GM19395 (cell line): ENCODE results near the gene CSPG5.

ENCODE experiments used
- ATAC-seq: cut with Tn5 transposase; IDR thresholded peaks from one replicate; pipeline ENCODE4 v1.9.1; 2021; ENCODE audit warnings: mild to moderate bottlenecking, moderate library complexity; ENCODE audit not compliant: unreplicated experiment

CSPG5 gene

GRCh38 chr3:47541583-47542108, 37.0 kb downstream of the CSPG5 start:
- ATAC-seq: no peak

DNA sequence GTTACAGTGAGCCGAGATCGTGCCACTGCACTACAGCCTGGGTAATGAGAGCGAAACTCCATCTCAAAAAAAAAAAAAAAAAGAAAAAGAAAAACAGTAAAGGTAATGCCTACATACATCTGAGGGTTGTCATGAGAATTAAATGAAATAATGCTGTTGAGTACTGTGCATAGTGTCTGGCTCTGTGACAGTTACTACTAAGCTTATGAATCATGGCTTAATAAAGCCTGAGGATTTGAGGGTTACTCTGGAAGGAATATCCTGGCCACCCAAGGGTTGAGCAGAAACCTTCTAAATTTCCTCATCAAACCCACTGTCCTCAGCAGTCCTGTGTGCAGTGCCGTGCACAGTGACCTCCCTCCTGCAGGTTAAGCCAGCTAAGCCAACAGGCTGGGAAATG, 38.4 kb downstream of the CSPG5 start:
- no peak for ATAC-seq

DNA sequence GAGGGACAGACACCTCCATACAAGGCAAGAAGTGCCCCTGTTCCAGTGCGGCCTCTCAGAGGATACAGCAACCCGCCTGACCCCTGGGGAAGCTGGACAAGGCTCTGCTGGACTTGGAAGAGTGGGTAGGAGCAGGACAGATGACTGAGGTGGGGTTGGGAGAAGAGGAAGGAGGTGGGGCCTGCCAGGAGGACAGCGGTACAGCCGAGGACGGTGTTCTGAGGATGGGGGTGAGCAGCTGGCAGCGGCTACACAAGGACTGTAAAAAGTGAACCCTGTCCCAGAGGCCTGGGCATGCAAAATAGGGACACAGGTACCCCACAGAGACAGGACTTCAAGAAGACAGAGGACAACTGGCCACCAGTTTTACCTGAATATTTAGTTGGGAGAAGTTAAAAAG, 41.7 kb downstream of the CSPG5 start:
- ATAC-seq: no peak

GRCh38 chr3:47536221-47536891, 42.3 kb downstream of the CSPG5 start:
- ATAC-seq: no peak

GRCh38 chr3:47533996-47534454, 44.6 kb downstream of the CSPG5 start:
- ATAC-seq: no peak

GRCh38 chr3:47533481-47533880, 45.2 kb downstream of the CSPG5 start:
- ATAC-seq: no peak

DNA sequence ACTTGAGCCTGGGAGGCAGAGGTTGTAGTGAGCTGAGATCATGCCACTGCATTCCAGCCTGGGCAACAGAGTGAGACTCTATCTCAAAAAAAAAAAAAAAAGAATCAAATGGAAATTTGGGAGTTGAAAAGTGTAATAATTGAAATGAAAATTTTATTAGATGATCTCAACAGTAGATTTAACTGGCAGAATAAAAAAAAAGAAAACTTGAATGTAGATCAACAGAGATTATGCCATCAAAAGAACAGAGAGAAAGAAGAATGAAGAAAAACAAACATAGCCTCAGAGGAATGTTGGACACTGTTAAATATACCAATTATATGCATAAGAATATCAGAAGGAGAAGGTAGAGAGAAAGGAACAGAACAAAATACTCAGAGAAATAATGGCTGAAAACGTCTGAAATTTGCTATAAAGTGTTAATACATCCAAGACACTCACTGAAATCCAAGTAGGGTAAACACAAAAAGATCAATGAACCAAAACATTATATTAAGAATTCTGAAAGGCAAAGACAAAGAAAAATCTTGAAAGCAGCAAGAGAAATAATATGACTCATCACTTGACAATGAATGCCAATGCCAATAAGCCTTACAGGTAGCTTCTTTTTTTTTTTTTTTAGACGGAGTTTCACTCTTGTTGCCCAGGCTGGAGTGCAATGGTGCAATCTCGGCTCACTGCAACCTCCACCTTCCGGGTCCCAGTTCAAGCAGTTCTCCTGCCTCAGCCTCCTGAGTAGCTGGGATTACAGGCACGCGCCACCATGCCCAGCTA, 50.5 kb downstream of the CSPG5 start:
- ATAC-seq: no peak

- ATAC-seq: no peak
Observed at GRCh38 chr3:47525617-47526016, 53.0 kb downstream of the CSPG5 start.

DNA sequence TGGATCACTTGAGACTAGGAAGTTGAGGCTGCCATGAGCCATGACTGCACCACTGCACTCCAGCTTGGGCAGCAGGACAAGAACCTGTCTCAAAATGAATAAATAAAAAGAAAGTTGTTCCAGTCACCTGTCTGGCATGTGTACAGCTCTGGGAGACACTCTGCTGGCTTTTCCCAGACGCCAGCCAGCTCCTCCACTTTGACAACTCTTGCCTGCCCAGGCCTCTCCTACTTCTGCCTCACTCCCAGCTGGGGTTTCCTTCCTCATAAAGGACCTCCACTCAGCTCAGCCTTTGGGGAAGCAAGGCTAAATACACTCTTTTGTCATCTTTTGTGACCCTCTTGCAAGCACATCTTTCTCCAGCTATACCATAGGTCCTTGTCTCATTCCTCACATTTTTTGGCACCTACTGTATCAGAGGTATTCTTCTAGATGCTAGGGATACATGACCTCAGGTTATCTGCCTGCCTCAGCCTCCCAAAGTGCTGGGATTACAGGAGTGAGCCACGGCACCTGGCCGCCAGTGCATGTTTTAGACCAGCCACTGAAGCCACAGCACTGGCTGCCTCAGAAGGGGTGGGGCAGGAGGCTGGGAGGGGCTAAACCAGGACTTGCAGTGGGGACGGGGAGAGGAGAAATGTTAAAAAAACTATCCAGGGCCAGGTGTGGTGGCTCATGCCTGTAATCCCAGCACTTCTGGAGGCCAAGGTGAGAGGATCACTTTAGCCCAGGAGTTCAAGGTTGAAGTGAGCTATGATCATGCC, 55.2 kb downstream of the CSPG5 start:
- no peak for ATAC-seq

- peak; percentile 68 for ATAC-seq
Observed at GRCh38 chr3:47522082-47522987, 56.3 kb downstream of the CSPG5 start.

- no peak for ATAC-seq
Observed at GRCh38 chr3:47520756-47521155, 57.9 kb downstream of the CSPG5 start.

DNA sequence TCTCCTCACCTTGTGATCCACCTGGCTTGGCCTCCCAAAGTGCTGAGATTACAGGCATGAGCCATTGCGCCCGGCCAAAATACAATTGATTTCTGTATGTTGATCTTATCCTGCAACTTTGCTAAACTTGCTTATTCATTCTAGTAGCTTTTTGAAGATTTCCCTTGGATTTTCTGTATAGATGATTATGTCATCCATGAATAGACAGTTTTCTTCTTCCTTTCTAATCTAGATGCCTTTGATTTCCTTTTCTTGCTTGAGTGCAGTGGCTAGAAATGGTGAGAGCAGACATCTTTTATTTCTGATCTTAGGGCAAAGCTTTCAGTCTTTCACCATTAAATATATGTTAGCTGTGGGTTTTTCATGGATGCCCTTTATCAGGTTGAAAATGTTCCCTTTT, 60.7 kb downstream of the CSPG5 start:
- no peak for ATAC-seq

DNA sequence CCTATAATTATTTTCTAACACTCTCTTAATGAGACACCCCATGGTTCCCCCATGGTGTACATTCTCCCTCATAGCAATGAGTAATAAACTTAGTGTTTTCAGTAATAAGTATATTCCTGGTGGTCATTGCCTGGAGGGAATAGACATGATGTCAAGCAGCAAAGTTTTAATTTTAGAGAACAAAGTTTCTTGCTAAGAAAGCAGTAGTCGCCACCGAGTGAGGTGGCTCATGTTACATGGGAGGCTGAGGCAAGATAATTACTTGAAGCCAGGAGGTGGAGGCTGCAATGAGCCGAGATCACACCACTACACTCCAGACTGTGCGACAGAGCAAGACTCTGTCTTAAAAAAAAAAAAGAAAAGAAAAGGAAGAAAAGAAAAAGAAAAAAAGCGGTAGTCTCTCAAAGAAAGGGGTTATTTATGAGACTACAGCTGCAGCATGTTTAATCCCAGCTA, 62.8 kb downstream of the CSPG5 start:
- no peak for ATAC-seq

GRCh38 chr3:47515100-47515499, 63.6 kb downstream of the CSPG5 start:
- no peak for ATAC-seq

DNA sequence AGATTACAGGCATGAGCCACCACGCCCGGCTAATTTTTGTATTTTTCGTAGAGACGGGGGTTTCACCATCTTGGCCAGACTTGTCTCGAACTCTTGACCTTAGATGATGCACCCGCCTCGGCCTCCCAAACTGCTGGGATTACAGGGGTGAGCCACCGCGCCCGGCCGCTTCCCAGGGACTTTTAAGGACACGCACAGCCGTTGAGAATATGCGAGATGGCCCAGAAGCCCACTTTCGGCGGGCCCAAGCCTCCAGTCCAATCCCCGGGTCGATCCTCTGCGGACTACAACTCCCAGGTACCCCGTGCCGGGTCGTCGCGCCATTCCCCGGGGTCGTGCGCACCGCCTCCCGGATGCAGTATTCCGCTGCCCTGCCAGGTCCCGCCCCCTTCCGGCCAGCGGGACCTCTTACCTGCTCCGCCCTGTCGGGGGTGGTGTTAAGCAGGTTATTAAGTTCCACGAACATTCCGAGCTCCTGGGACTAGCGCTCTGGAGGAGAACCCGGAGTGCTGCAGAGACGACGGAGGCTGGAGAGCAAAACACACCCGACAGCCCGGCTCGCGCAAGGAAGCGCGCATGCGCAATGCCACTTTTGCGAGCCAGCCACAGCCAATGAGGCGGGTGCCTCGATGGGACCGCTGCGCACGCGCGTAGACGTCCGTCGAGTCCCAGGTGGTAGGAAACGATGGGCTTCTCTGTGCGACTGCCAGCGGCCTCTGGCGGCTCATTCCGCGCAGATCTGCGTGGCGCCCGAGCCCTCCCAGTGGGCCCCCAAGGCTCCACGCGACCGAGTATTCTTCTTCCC, 65.3 kb downstream of the CSPG5 start, which contains the start of gene ELP6:
Gene ELP6 (minus strand): TSS at position 588 of the 805 bp plus-strand sequence. CDS start 122 bp downstream, at position 466.
- peak; percentile 93 for ATAC-seq

- ATAC-seq: peak; percentile 21
Observed at GRCh38 chr3:47512416-47513124, 66.1 kb downstream of the CSPG5 start.
